H7 (cell line): ENCODE results near the gene ZC3H12A. TPM values are rescaled to one million over a fixed set of nuclear protein-coding genes. Genes with fewer than 3 reads are reported as not detected.
"Not testable (repeated sequence)": the region's sequence is repeated elsewhere in the genome, so short reads cannot be mapped to it uniquely, and the experiment has no call there.

Experiments
- DNase-seq: peaks from one replicate; pipeline ENCODE4 v3.0.0; 2012
- H3K27me3 ChIP-seq: 2 replicates; pipeline ENCODE4 v1.6.0; 2011; ENCODE audit warnings: mild to moderate bottlenecking, low read length; ENCODE audit not compliant: control insufficient read depth, insufficient read depth
- H3K36me3 ChIP-seq: replicated peaks from 2 replicates; pipeline ENCODE4 v1.5.1; 2011; ENCODE audit warnings: low read length; ENCODE audit not compliant: control insufficient read depth, insufficient read depth
- H3K4me3 ChIP-seq: 2 replicates; pipeline ENCODE4 v1.5.1; 2011; ENCODE audit warnings: low read depth, mild to moderate bottlenecking, control low read depth, low read length, moderate library complexity; ENCODE audit not compliant: insufficient read depth
- total RNA-seq: library from RNA; depleted of rRNA; stranded (reverse); fragments of >200 nt; shearing (Covaris generic); gene quantifications from 2 replicates; pipeline ENCODE4 v1.2.3, GENCODE V29; 2014; rRNA removed

ZC3H12A gene
- total RNA-seq, 1 experiment from 2014 or later: 12.3 TPM

- H3K36me3 ChIP-seq, H3K27me3 ChIP-seq, H3K4me3 ChIP-seq, DNase-seq: not testable (repeated sequence)
Measured at GRCh38 chr1:37518241-37518640, 43.9 kb downstream of the ZC3H12A start.

GRCh38 chr1:37518929-37519328 lies 44.5 kb downstream of the ZC3H12A start:
- H3K36me3 ChIP-seq, H3K4me3 ChIP-seq, DNase-seq, H3K27me3 ChIP-seq: not testable (repeated sequence)

- Histone ChIP-seq H3K36me3 (no peaks in the 10 kb centered on the region), H3K27me3 (peaks cover 2% of the 10 kb centered on the region; the same call in 1 of the 2 replicates), H3K4me3 (no peak overlapping the region)
- no peak for DNase-seq
Measured at GRCh38 chr1:37519613-37520012, 45.2 kb downstream of the ZC3H12A start.

GRCh38 chr1:37529888-37530287 lies 55.5 kb downstream of the ZC3H12A start:
- not testable (repeated sequence) for H3K4me3 ChIP-seq, H3K36me3 ChIP-seq, DNase-seq, H3K27me3 ChIP-seq

GRCh38 chr1:37532418-37533156 lies 58.2 kb downstream of the ZC3H12A start:
- H3K27me3 ChIP-seq, DNase-seq, H3K36me3 ChIP-seq, H3K4me3 ChIP-seq: not testable (repeated sequence)

GRCh38 chr1:37533317-37534093 lies 59.1 kb downstream of the ZC3H12A start:
- Histone ChIP-seq H3K27me3 (no peaks in the 10 kb centered on the region), H3K36me3 (peaks cover 7% of the 10 kb centered on the region), H3K4me3 (no peak overlapping the region)
- no peak for DNase-seq

Other genes with a start within 250 kb of the ZC3H12A start
- 65.4 and 71.3 TPM in 2 replicates for gene MEAF6, start 40.2 kb downstream of the ZC3H12A start, total RNA-seq
- gene SNIP1, start 79.7 kb downstream of the ZC3H12A start, total RNA-seq: 18.5 and 19.8 TPM in 2 replicates
- gene DNALI1, start 82.4 kb downstream of the ZC3H12A start, total RNA-seq: 3.3 and 4.0 TPM in 2 replicates
- gene GNL2, start 121.4 kb downstream of the ZC3H12A start, total RNA-seq: 170 and 197 TPM in 2 replicates
- 0.14 TPM in 1 of 2 replicates, not detected in the other for gene RSPO1, start 160.3 kb downstream of the ZC3H12A start, total RNA-seq
- gene CDCA8, start 217.9 kb downstream of the ZC3H12A start, total RNA-seq: 46.9 and 55.4 TPM in 2 replicates